GM12872 (cell line): Measurements from ENCODE around the gene CCR6.
A peak's percentile ranks its signal among the peaks of the same experiment; 100 is the strongest.

Experiments
- CTCF ChIP-seq: IDR thresholded peaks from 3 replicates; pipeline ENCODE4 v1.5.1; 2011; ENCODE audit warnings: low read depth, mild to moderate bottlenecking, low read length, moderate library complexity; ENCODE audit not compliant: insufficient read depth

CCR6 gene

GRCh38 chr6:167122827-167123657 lies at the start of gene CCR6:
Gene CCR6, plus strand, starts transcription at chr6:167123096. Its CDS starts 13,039 bp downstream, at chr6:167136135.
- TF ChIP-seq CTCF: no peak

- no peak for TF ChIP-seq CTCF
Measured at GRCh38 chr6:167073679-167074274, 49.1 kb upstream of the CCR6 start.

- no peak for TF ChIP-seq CTCF
Measured at GRCh38 chr6:167077241-167077932, 45.5 kb upstream of the CCR6 start.

GRCh38 chr6:167078745-167079144 lies 44.2 kb upstream of the CCR6 start:
- TF ChIP-seq CTCF: no peak

GRCh38 chr6:167079853-167080297 lies 43.0 kb upstream of the CCR6 start:
- TF ChIP-seq CTCF: peak; percentile 80

- no peak for TF ChIP-seq CTCF
Measured at GRCh38 chr6:167087857-167088354, 35.0 kb upstream of the CCR6 start.
